Measurements from ENCODE around the gene CERS6.
A peak's percentile ranks its signal among the peaks of the same experiment; 100 is the strongest.
"Not testable (repeated sequence)": the region's sequence is repeated elsewhere in the genome, so short reads cannot be mapped to it uniquely, and the experiment has no call there.

The CERS6 gene, protein sequence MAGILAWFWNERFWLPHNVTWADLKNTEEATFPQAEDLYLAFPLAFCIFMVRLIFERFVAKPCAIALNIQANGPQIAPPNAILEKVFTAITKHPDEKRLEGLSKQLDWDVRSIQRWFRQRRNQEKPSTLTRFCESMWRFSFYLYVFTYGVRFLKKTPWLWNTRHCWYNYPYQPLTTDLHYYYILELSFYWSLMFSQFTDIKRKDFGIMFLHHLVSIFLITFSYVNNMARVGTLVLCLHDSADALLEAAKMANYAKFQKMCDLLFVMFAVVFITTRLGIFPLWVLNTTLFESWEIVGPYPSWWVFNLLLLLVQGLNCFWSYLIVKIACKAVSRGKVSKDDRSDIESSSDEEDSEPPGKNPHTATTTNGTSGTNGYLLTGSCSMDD

DNA sequence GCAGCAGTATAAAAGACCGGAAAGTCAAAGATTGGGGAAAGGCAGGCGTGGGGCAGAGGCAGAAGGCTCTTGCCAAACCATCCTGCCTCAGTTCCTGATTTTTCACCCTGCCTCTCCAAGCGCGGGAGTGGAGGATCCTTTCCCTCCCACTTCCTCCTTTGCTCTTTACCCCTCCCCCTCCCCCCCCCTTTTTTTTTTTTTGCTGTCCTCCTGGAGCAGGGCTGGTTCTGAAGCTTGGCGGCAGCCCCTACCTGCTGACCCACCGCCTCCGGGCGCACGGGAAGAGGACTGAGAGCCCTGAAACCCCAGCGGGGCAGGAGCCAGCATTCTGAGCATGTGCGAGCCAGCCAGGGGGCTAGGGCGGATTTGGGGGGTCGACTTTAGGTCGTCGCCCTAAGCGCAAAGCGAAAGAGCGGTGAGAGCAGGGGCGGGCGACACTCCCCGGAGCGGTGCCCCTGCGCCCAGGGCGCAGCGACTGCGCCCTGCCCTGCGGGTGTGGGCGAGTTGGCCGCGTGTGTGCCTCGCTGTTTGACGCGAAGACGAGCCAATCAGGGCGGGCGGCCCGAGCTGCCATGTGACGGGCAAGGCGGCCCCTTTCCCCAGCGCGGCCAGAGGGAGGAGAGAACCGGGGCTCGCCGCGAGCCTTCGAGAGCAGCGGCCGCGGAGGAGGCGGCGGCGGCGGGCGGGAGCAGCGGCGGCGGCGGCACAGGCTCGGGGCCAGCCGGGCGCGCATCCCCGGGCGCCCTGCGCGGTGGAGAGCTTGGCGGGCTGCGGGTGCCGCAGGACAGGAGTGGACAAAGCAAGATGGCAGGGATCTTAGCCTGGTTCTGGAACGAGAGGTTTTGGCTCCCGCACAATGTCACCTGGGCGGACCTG is at the start of gene CERS6:
CERS6 (plus strand) TSS at position 628 of the 876 bp plus-strand sequence; CDS start at position 805, 177 bp downstream.
- ATAC-seq (peak; percentile 95), DNase-seq (peak; percentile 91 to 92)
- no peak within 1 kb of the TSS for H3K4me3 Mint-ChIP-seq

DNA sequence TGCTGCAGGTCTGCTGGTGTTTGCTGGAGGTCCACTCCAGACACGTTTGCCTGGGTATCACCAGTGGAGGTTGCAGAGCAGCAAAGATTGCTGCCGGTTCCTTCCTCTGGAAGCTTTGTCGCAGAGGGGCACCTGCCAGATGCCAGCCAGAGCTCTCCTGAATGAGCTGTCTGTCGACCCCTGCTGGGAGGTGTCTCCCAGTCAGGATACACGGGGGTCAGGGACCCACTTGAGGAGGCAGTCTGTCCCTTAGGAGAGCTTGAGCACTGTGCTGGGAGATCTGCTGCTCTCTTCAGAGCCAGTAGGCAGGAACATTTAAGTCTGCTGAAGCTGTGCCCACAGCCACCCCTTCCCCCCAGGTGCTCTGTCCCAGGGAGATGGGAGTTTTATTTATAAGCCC is 43.8 kb upstream of the CERS6 start:
- H3K27ac Mint-ChIP-seq, ATAC-seq, DNase-seq, H3K27me3 Mint-ChIP-seq, H3K4me1 Mint-ChIP-seq, H3K4me3 Mint-ChIP-seq: not testable (repeated sequence)
- H3K9me3 Mint-ChIP-seq = peaks cover 3 to 50% of the 10 kb centered on the region in 2 donors

More for the DNA sequence above, at the start of gene CERS6:
- no peaks in the 10 kb centered on the region for H3K27me3 Mint-ChIP-seq
- H3K4me1 Mint-ChIP-seq = peaks cover 31% of the 10 kb centered on the region
- H3K9me3 Mint-ChIP-seq = no peaks in the 10 kb centered on the region
- H3K27ac Mint-ChIP-seq = peak within 1 kb of the TSS; percentile 61 to 88

DNA sequence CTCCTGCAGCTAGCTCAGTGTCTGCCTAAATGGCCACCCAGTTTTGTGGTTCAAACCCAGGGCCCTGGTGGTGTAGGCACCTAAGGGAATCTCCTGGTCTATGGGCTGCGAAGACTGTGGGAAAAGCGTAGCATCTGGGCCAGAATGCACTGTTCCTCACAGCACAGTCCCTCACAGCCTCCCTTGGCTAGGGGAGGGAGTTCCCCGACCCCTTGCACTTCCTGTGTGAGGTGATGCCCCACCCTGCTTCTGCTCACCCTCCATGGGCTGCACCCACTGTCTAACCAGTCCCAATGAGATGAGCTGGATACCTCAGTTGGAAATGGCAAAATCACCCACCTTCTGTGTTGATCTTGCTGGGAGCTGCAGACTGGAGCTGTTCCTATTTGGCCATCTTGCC is 43.0 kb upstream of the CERS6 start:
- not testable (repeated sequence) for H3K27me3 Mint-ChIP-seq, H3K4me3 Mint-ChIP-seq, H3K27ac Mint-ChIP-seq, ATAC-seq, DNase-seq, H3K4me1 Mint-ChIP-seq
- H3K9me3 Mint-ChIP-seq = peaks cover 0 to 42% of the 10 kb centered on the region in 2 donors

DNA sequence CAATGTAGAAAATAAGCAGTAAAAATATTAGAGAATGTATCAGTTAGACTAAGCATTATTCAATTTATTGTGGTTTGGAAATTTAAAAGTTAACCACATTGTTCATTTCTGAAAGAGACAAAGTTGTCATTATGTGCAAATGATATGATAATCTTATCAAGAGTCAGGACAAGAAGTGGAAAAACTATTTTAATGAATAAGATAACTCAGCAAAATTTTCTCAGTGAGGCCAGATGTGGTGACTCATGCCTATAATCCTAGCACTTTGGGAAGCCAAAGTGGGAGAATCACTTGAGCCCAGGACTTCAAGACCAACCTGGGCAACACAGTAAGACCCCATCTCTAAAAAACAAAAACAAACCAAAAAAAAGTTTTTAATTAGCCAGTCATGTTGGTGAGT is 39.5 kb upstream of the CERS6 start:
- peaks cover 8% of the 10 kb centered on the region for H3K27me3 Mint-ChIP-seq
- H3K27ac Mint-ChIP-seq = no peak overlapping the region
- H3K4me1 Mint-ChIP-seq = peaks cover 12% of the 10 kb centered on the region
- DNase-seq (no peak), ATAC-seq (no peak)
- H3K4me3 Mint-ChIP-seq = no peak overlapping the region
- H3K9me3 Mint-ChIP-seq = peaks cover 0 to 35% of the 10 kb centered on the region in 2 donors

DNA sequence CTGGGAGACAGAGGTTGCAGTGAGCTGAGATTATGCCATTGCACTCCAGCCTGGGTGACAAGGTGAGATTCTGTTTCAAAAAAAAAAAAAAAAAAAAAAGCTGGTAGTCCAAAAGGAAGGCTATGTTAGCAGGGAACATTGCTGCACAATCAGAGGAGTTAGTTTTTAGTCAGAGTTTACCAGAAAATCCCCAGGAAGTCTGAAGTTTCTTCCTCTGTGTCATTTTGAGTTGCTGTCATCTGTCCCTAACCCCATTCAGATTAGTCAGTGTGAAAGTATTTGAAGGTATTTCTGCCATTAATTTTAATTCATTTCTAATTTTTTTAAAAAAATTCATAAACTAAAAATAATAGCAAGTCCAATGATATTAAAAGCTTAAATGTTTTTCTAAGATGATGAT is 33.5 kb upstream of the CERS6 start:
- DNase-seq (no peak), ATAC-seq (no peak)
- Mint-ChIP-seq H3K27ac (no peak overlapping the region), H3K4me1 (peaks cover 12% of the 10 kb centered on the region), H3K9me3 (peaks cover 11 to 23% of the 10 kb centered on the region in 2 donors), H3K4me3 (no peak overlapping the region), H3K27me3 (no peaks in the 10 kb centered on the region)

DNA sequence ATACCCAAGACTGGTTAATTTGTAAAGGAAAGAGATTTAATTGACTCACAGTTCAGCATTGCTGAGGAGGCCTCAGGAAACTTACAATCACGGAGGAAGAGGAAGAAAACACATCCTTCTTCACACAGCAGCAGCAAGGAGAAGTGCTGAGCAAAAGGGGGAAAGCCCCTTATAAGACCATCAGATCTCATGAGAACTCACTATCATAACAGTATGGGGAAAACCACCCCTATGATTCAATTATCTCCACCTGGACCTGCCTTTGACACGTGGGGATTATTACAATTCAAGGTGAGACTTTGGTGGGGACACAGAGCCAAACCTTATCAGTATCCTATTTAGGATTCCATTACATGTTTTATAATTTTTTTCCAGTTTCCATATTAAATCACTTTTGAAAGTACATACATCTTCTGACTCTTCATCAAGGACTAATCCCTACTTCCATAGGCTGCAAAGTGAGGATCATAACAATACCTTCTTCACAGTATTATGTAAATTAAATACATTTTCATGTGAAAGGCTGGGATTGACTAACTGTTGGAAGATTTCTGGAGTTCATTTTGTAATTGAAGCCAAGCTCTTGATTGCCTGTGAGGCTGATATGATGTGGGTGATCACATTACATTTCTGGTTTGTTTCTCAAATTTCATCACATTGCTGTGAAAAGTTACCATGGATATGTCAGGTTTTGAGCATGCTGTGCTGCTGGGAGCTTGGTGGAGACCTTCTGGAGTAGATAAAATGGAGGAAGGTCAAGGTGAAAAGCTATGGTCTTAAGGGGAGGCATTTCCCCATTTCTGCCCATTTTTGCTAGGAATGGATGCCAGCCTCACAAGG is 31.7 kb upstream of the CERS6 start:
- ATAC-seq = no peak
- Mint-ChIP-seq H3K4me1 (peaks cover 12% of the 10 kb centered on the region), H3K9me3 (peaks cover 11 to 23% of the 10 kb centered on the region in 2 donors), H3K27me3 (no peaks in the 10 kb centered on the region), H3K27ac (no peak overlapping the region), H3K4me3 (no peak overlapping the region)
- DNase-seq = no peak

DNA sequence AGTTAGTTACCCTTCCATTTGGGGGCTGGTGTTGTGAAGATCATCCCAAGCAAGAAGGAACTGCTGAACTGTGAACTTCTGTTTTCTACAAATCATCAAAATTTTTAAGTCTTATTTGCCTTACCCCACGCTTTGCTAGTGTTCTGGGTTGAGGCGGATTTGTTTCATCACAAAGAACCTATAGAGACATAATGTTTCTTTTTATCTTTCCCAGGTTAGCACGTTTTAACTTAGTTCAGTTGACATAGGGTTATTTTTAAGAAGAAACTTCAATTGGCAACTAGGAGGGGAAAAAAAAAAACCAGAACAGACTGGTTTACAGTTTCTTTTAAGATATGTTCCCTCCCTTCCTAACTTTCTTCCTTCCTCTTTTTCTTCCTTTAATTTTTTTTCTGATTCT is 31.1 kb upstream of the CERS6 start:
- DNase-seq (no peak), ATAC-seq (no peak)
- Mint-ChIP-seq H3K9me3 (peaks cover 11 to 19% of the 10 kb centered on the region in 2 donors), H3K27ac (no peak overlapping the region), H3K4me3 (no peak overlapping the region), H3K27me3 (peaks cover 6% of the 10 kb centered on the region), H3K4me1 (peaks cover 9% of the 10 kb centered on the region)

DNA sequence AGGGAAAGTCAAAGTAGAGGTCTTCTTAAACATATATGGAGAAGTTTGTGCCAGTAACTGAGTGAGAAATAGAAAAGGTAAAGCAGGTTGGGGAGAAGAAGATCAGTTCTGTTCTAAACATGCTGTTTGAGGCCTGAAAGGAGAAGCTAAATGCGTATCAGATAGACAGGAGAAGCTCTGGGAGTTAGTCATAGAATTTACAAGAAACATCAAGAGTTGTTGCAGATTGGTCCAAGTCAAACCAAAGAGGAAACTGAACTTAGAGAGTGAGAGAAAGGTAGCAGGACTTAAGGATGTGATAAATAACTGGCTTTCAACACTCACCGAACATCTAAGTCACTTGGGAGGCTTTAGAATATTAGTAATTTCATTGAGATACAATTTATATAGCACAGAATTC is 29.2 kb upstream of the CERS6 start:
- Mint-ChIP-seq H3K4me1 (peaks cover 13% of the 10 kb centered on the region), H3K9me3 (peaks cover 8 to 14% of the 10 kb centered on the region in 2 donors), H3K27ac (no peak overlapping the region), H3K27me3 (peaks cover 7% of the 10 kb centered on the region), H3K4me3 (no peak overlapping the region)
- no peak for DNase-seq
- no peak for ATAC-seq

DNA sequence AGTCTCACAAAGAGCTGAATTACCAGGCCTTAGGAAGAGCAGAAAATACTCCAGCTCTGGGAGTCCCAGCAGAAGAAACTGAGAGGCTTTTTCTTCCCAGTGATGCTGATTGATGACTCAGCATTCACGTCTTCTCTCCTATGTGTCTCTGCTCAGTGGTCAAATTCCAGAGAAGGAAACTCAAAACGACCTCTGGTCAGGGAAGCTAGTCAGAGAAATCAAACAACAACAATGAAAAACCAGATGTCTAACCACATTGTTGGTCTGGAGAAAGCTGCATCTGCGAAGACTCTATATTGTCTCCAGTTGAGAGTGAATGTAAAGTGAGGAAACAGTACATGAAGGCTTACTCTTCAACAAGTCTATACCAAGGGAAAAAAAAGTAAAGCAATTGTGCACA is 28.6 kb upstream of the CERS6 start:
- no peak for DNase-seq
- H3K4me3 Mint-ChIP-seq = no peak overlapping the region
- H3K4me1 Mint-ChIP-seq = peaks cover 14% of the 10 kb centered on the region
- H3K27me3 Mint-ChIP-seq = peaks cover 7% of the 10 kb centered on the region
- H3K9me3 Mint-ChIP-seq = peaks cover 5 to 11% of the 10 kb centered on the region in 2 donors
- ATAC-seq = no peak
- no peak overlapping the region for H3K27ac Mint-ChIP-seq

DNA sequence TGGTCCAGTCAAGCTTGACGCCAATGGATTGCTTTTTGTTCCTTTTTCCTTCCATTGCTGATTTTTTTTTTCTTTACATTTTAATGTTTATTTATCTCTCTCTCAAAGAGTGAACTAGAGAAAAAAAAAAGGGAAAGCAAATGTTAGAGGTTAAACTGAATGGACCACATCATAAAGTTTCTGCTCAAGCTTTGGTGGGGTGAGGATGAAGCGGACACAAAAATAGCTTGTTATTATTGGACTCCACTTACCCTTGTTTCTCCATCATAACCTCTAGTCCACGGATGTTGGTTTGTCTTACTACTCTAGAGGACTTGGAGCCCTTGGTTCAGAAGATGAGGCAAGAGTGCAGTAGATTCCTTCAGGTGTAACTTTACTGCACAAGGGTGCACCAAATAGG is 27.6 kb upstream of the CERS6 start:
- DNase-seq = no peak
- Mint-ChIP-seq H3K9me3 (peaks cover 5 to 11% of the 10 kb centered on the region in 2 donors), H3K4me3 (no peak overlapping the region), H3K27me3 (peaks cover 7% of the 10 kb centered on the region), H3K27ac (no peak overlapping the region), H3K4me1 (peaks cover 24% of the 10 kb centered on the region)
- ATAC-seq = no peak

DNA sequence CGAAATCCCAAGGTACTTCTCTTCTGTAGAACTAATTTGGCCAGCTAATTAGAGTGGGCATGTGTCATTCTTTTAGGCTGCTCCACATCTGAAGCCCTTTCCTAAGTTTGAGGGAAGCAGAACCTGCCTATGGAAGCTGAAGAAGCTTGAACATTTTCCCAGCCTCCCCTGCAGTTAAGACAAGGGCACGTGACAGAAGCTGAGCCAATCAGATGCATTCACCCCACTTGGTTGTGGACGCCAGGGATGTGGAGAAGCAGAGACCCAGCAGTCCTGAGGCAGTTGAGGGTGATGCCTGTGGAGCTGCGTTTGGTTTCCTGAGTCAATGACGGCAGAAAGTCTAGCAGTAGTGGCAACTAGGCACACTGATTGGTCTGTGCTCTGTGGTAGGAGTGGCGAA is 26.1 kb upstream of the CERS6 start:
- DNase-seq = no peak
- Mint-ChIP-seq H3K27me3 (peaks cover 7% of the 10 kb centered on the region), H3K27ac (no peak overlapping the region), H3K9me3 (no peaks in the 10 kb centered on the region), H3K4me3 (no peak overlapping the region), H3K4me1 (peaks cover 39% of the 10 kb centered on the region)
- no peak for ATAC-seq

DNA sequence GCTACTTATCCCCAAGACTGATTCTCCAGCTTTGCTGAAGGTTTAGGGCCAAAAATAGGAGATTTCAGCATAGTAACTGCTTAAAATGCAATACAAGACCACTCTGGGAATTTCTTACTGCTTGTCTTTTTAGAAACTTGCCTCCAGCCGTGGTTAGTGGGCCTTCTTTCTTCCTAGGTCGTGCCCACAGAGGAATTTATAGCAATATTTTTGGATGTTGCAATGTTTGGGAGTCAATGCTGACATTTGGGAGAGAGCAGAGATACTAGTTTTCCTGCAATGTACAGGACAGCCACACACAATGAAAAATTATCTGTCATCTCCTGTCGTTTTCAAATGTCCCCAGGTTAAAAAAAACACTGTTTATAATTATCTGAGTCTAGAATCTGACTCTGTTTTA is 25.6 kb upstream of the CERS6 start:
- peaks cover 42% of the 10 kb centered on the region for H3K4me1 Mint-ChIP-seq
- DNase-seq (no peak), ATAC-seq (no peak)
- no peaks in the 10 kb centered on the region for H3K9me3 Mint-ChIP-seq
- peaks cover 7% of the 10 kb centered on the region for H3K27me3 Mint-ChIP-seq
- H3K4me3 Mint-ChIP-seq = no peak overlapping the region
- H3K27ac Mint-ChIP-seq = no peak overlapping the region

DNA sequence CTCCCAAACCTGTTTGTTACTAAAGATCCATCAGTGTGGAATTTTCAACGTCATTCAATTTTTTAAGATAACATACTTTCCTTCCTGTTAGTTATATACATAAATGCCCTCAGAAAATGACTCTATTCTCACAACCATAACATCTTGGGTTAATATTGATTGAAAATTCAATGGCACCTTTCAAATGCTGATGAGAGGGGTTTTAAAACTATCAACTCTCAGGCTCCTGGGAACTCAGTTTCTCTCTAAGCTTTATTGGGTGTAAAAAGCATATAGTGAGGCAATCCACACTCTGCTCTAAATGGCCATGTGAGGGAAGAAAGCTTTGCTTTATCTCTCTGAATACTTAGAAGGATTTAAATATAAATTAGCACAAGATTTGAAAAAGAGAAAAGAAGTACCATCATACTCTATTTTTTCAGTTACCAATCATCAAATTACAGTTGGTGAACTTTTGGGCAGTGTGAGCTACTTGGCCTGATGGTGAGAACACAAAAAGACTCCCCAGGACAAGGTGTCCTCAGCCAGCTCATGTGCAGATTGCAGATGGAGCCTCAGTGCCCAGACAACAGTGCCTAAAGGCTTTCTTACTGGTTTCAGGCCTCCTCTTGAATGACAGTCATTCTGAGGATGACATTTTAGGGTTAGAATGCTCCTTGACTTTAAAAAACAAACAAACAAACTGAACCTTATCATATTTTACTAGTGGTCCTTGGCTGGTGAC is 24.6 kb upstream of the CERS6 start:
- Mint-ChIP-seq H3K4me1 (peaks cover 42% of the 10 kb centered on the region), H3K9me3 (no peaks in the 10 kb centered on the region), H3K27ac (no peak overlapping the region), H3K27me3 (peaks cover 7% of the 10 kb centered on the region), H3K4me3 (no peak overlapping the region)
- DNase-seq = no peak
- ATAC-seq = no peak

DNA sequence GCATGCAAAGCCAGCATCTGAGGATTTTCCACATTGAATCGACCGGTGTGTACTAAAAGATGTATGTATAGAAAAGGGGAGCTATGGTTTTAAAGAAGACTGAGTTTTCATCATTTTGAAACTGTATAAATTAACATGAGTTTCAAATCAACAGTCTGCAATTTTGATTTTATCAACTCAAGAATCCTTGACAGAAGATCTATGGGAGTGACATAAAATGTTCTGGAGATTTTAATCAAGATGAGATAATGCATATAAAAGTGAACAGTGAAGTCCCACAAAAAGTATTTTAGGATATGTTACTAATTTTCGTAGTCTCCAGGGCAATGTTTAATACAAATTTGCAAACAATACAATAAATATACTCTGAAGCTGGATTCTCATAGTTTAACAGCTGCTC is 24.0 kb upstream of the CERS6 start:
- no peak overlapping the region for H3K27ac Mint-ChIP-seq
- peaks cover 42% of the 10 kb centered on the region for H3K4me1 Mint-ChIP-seq
- DNase-seq = no peak
- no peaks in the 10 kb centered on the region for H3K9me3 Mint-ChIP-seq
- peaks cover 7% of the 10 kb centered on the region for H3K27me3 Mint-ChIP-seq
- ATAC-seq = no peak
- H3K4me3 Mint-ChIP-seq = peak overlapping the region in 1 of 2 donors; percentile 29
